CD4-positive, alpha-beta T cell (primary cell): ENCODE results near the gene INPP4B. TPM values are rescaled to one million over a fixed set of nuclear protein-coding genes. Genes with fewer than 3 reads are reported as not detected.

Experiments used
- ATAC-seq: fragments of 200-7000 bp; cut with Tn5 transposase; one replicate; pipeline ENCODE4 v1.10.0; 2022; ENCODE audit warnings: mild to moderate bottlenecking; ENCODE audit not compliant: poor library complexity
- CTCF ChIA-PET: fragments of 350-600 bp; sonication (Branson Sonifier 250); formaldehyde crosslinking; loops from one replicate; lab custom pipeline; 2021; ENCODE audit warnings: antibody characterized with exemption, inconsistent platforms; lab: Charles Lee
- POLR2A ChIA-PET: fragments of 350-600 bp; sonication (Branson Sonifier 250); formaldehyde crosslinking; loops from one replicate; lab custom pipeline; 2021; ENCODE audit warnings: antibody characterized with exemption, inconsistent platforms; lab: Charles Lee
- DNase-seq, 14 experiments: peaks; one replicate each; pipeline ENCODE4 v3.0.0-alpha.2; 2013 to 2020; ENCODE audit warnings: mixed read lengths in 2 of 14
- H3K27ac ChIP-seq, 2 donors: one replicate each; pipeline versions ENCODE4 v1.5.1 to v1.7.0; 2013; ENCODE audit warnings: low read length in 2 of 2, low read depth in 1 of 2, mild to moderate bottlenecking in 1 of 2
- H3K27me3 ChIP-seq, 2 experiments: 1 replicate in 1 of 2; 2 replicates in 1 of 2; pipeline versions ENCODE4 v1.6.1 to v1.7.0; 2013; ENCODE audit warnings: low read length in 2 of 2, control low read depth in 1 of 2, mild to moderate bottlenecking in 1 of 2, moderate library complexity in 1 of 2; ENCODE audit not compliant: insufficient read depth in 2 of 2, control insufficient read depth in 1 of 2
- H3K36me3 ChIP-seq: one replicate; pipeline ENCODE4 v1.6.1; 2013; ENCODE audit warnings: low read length, control low read depth; ENCODE audit not compliant: insufficient read depth
- H3K4me1 ChIP-seq: one replicate; pipeline ENCODE4 v1.6.1; 2013; ENCODE audit warnings: low read length, control low read depth; ENCODE audit not compliant: insufficient read depth
- H3K4me3 ChIP-seq: one replicate; pipeline ENCODE4 v1.5.1; 2013; ENCODE audit warnings: mild to moderate bottlenecking, low read length, moderate library complexity
- H3K9me3 ChIP-seq, 2 experiments: 1 replicate in 1 of 2; 2 replicates in 1 of 2; pipeline versions ENCODE4 v1.6.1 to v1.7.0; 2013; ENCODE audit warnings: low read length in 2 of 2, mild to moderate bottlenecking in 2 of 2, control low read depth in 1 of 2, moderate library complexity in 1 of 2; ENCODE audit not compliant: control insufficient read depth in 1 of 2, insufficient read depth in 1 of 2
- H3K27ac Mint-ChIP-seq: one replicate; pipeline ENCODE4 v1.8.0; 2020; ENCODE audit warnings: mixed read lengths
- H3K27me3 Mint-ChIP-seq: one replicate; pipeline ENCODE4 v1.8.0; 2021; ENCODE audit warnings: mixed read lengths
- H3K36me3 Mint-ChIP-seq: one replicate; pipeline ENCODE4 v1.8.0; 2021; ENCODE audit warnings: low read depth, mixed read lengths
- H3K4me1 Mint-ChIP-seq: one replicate; pipeline ENCODE4 v1.8.0; 2021; ENCODE audit warnings: low read depth, mixed read lengths
- H3K4me3 Mint-ChIP-seq: one replicate; pipeline ENCODE4 v1.8.0; 2020; ENCODE audit warnings: mild to moderate bottlenecking, mixed read lengths
- H3K9me3 Mint-ChIP-seq: one replicate; pipeline ENCODE4 v1.8.0; 2020; ENCODE audit warnings: mixed read lengths
- CTCF ChIP-seq: fragments of 200-600 bp; IDR thresholded peaks from one replicate; pipeline ENCODE4 v1.8.0; 2022; ENCODE audit warnings: antibody characterized with exemption, mild to moderate bottlenecking
- intact Hi-C, 2 experiments: fragments of 100-400 bp; cut with DNase I in 1 of 2; cut with micrococcal nuclease in 1 of 2; formaldehyde crosslinking; loops; one replicate each; pipeline versions ENCODE4 v1.15.1 to v1.9.0; 2023 to 2025; cut with DNase I, micrococcal nuclease
- total RNA-seq, 174 experiments: library from RNA in 2 of 174; stranded (reverse) in 2 of 174; gene quantifications; one replicate each; pipeline ENCODE4 v1.2.3 and lab custom pipeline; 2021 to 2026

Gene INPP4B
- total RNA-seq, 2 experiments from 2014 or later, result 50.7 to 53.8 TPM

GRCh38 chr4:142614621-142615323 lies 231.3 kb downstream of the INPP4B start:
- H3K4me3 Mint-ChIP-seq, result no peak overlapping the region
- ATAC-seq, result no peak
- H3K27me3 ChIP-seq, result no peaks in the 10 kb centered on the region
- intact Hi-C loops, result no loop called here
- TF ChIP-seq CTCF, result no peak
- H3K9me3 Mint-ChIP-seq, result peaks cover 22% of the 10 kb centered on the region
- no peak overlapping the region for H3K27ac ChIP-seq
- ChIA-PET POLR2A (no interaction called here), CTCF (no interaction called here)
- H3K27me3 Mint-ChIP-seq, result no peaks in the 10 kb centered on the region
- H3K4me3 ChIP-seq, result no peak overlapping the region
- DNase-seq, result no peak
- no peak overlapping the region for H3K27ac Mint-ChIP-seq
- peaks cover 5% of the 10 kb centered on the region for H3K4me1 Mint-ChIP-seq
- peaks cover 84% of the 10 kb centered on the region for H3K36me3 Mint-ChIP-seq
- peaks cover 9 to 31% of the 10 kb centered on the region in 2 experiments for H3K9me3 ChIP-seq
- peaks cover 11% of the 10 kb centered on the region for H3K36me3 ChIP-seq
- no peaks in the 10 kb centered on the region for H3K4me1 ChIP-seq

GRCh38 chr4:142607976-142608375 lies 238.1 kb downstream of the INPP4B start:
- H3K27me3 Mint-ChIP-seq, result no peaks in the 10 kb centered on the region
- H3K36me3 ChIP-seq, result peaks cover 9% of the 10 kb centered on the region
- no peak for TF ChIP-seq CTCF
- no peaks in the 10 kb centered on the region for H3K27me3 ChIP-seq
- H3K4me3 ChIP-seq, result no peak overlapping the region
- CTCF ChIA-PET, result no interaction called here
- H3K4me1 ChIP-seq, result no peaks in the 10 kb centered on the region
- ATAC-seq, result no peak
- POLR2A ChIA-PET, result no interaction called here
- no peaks in the 10 kb centered on the region for H3K4me1 Mint-ChIP-seq
- H3K9me3 ChIP-seq, result peaks cover 5 to 29% of the 10 kb centered on the region in 2 experiments
- H3K27ac ChIP-seq, result no peak overlapping the region
- H3K27ac Mint-ChIP-seq, result no peak overlapping the region
- no peak overlapping the region for H3K4me3 Mint-ChIP-seq
- intact Hi-C loops, result loop anchor here in 1 of 2 experiments (5.0 kb wide), 1 partner anchor 49 kb away; no protein-coding TSS in a partner anchor
- no peak for DNase-seq
- H3K36me3 Mint-ChIP-seq, result peaks cover 76% of the 10 kb centered on the region
- peaks cover 22% of the 10 kb centered on the region for H3K9me3 Mint-ChIP-seq

GRCh38 chr4:142600952-142601351 lies 245.1 kb downstream of the INPP4B start:
- CTCF ChIA-PET, result no interaction called here
- no peaks in the 10 kb centered on the region for H3K4me1 ChIP-seq
- POLR2A ChIA-PET, result no interaction called here
- no peak overlapping the region for H3K27ac ChIP-seq
- H3K36me3 ChIP-seq, result peaks cover 25% of the 10 kb centered on the region
- no peak overlapping the region for H3K27ac Mint-ChIP-seq
- no peak overlapping the region for H3K4me3 ChIP-seq
- no peaks in the 10 kb centered on the region for H3K27me3 Mint-ChIP-seq
- H3K9me3 Mint-ChIP-seq, result peaks cover 14% of the 10 kb centered on the region
- intact Hi-C loops, result no loop called here
- H3K4me1 Mint-ChIP-seq, result peaks cover 6% of the 10 kb centered on the region
- H3K36me3 Mint-ChIP-seq, result peaks cover 90% of the 10 kb centered on the region
- peaks cover 10 to 44% of the 10 kb centered on the region in 2 experiments for H3K9me3 ChIP-seq
- no peak for TF ChIP-seq CTCF
- ATAC-seq (no peak), DNase-seq (no peak)
- no peaks in the 10 kb centered on the region for H3K27me3 ChIP-seq
- no peak overlapping the region for H3K4me3 Mint-ChIP-seq
